AG09309 (cell line): ENCODE results near the gene MTERF4.

Source experiments
- DNase-seq: peaks from one replicate; pipeline ENCODE4 v3.0.0-alpha.2; 2010; ENCODE audit warnings: low read depth
- H3K4me3 ChIP-seq: 2 replicates; pipeline ENCODE4 v1.5.1; 2011; ENCODE audit warnings: mild to moderate bottlenecking, low read depth, low read length, moderate library complexity; ENCODE audit not compliant: control insufficient read depth
- CTCF ChIP-seq: IDR thresholded peaks from 2 replicates; pipeline ENCODE4 v1.5.1; 2011; ENCODE audit warnings: mild to moderate bottlenecking, low read depth, low read length, inconsistent platforms; ENCODE audit not compliant: insufficient read depth, control insufficient read depth; ENCODE audit errors: missing control alignments

Gene MTERF4

GRCh38 chr2:241112046-241112445 is 10.0 kb upstream of the MTERF4 start:
- no peak overlapping the region for H3K4me3 ChIP-seq
- TF ChIP-seq CTCF = no peak
- no peak for DNase-seq

- no peak for DNase-seq
- no peak for TF ChIP-seq CTCF
- no peak overlapping the region for H3K4me3 ChIP-seq
Observed at GRCh38 chr2:241111440-241111805, 9.3 kb upstream of the MTERF4 start.

DNA sequence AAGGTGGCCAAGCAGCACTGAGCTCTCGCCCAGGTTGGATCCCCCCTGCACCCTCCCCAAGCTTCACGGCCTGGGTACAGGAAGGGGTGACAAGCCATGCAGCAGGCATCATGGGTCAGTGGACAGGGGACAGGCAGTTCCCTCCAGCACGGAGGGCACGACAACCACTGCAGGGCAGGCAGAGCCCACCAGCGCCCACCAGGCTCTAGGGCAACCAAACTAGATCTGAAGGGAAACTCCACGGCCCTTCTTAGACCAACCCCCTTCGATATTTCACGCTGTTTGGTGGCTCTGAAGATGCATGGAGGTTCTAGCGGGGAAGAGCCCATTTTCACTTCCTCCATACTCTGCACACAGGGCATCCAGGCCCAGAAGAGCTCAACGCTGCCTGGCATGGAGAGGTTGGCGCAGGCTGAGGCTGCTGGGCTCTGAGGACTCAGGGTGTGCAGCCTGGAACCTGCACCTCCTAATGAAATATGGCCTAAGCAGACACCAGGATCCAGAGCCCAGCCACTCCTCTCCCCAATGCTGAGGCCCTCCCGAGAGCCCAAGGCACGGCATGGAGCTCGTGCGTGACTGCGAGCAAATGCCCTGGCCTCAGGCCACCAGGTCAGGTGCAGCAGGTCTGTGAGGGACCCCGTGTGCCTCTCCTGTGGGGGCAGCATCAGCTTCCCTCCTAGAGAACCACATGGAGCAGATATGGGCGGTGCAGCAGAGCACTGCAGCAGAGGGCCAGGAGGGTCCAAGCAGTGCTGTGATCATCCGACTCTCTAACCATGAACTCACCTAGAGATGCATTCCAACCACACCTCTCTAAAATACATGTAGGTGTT is 8.7 kb upstream of the MTERF4 start:
- DNase-seq = no peak
- no peak overlapping the region for H3K4me3 ChIP-seq
- TF ChIP-seq CTCF = no peak

DNA sequence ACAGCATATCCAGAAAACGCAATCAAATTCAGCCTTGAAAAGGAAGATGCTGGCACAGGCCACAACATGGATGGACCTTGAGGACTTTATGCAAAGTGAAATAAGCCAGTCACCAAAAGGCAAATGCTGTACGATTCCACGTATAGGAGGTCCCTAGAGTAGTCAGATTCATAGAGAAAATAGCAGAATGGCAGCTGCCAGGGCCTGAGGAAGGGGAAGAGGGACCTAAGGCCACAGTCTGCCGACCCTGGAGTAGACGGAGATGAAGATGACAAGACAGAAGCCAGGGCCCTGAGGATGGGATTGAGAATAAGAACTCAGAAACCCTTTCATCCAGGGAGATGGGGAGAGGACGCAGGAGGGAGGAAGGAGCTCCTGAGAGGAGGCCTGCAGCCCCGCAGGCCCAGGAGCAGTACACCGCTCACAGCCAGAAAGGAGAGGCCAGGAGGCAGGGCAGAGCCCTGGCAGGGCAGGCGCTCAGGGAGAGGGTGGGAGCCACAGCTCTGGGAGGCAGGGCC is 8.1 kb upstream of the MTERF4 start:
- no peak for TF ChIP-seq CTCF
- no peak for DNase-seq
- no peak overlapping the region for H3K4me3 ChIP-seq

DNA sequence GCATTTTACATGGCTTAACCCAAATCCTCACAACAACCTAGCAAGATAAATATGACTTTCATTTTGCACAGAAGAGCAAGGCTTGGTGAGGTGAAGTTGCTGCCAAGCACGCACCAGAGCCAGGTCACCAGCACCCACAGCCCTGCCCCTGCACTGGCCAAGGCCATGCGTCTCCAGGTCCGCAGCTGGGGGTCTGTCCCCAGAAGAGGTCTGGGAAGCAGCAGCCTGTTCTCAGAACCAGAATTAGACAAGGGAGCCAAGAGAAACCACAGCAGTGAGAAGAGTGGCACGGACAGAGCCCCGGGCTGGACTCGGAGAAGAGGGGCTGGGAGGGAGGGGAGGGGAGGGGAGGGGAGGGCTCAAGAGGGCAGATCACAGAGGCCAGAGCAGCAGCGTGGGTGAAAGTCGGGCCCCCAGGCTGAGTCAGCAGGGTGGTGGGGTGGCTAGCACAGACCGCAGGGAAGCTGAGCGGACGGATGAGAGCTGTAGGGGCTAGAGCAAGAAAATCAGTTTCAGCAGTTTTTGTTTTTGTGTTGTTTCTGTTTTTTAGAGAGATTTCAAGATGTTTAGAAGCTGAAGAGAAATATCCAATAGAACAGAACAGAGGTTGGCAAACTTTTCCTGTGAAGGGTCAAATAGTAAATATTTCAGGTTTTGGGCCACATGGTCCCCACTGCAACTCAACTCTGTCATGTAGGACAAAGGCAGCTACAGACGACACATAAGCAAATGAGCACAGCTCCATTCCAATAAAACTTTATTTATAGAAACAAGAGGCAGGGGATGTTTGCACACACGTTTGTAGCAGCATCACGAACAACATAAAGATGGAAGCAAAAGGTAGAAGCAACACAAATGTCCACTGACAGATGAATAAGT is 7.4 kb upstream of the MTERF4 start:
- DNase-seq = no peak
- H3K4me3 ChIP-seq = no peak overlapping the region
- no peak for TF ChIP-seq CTCF

DNA sequence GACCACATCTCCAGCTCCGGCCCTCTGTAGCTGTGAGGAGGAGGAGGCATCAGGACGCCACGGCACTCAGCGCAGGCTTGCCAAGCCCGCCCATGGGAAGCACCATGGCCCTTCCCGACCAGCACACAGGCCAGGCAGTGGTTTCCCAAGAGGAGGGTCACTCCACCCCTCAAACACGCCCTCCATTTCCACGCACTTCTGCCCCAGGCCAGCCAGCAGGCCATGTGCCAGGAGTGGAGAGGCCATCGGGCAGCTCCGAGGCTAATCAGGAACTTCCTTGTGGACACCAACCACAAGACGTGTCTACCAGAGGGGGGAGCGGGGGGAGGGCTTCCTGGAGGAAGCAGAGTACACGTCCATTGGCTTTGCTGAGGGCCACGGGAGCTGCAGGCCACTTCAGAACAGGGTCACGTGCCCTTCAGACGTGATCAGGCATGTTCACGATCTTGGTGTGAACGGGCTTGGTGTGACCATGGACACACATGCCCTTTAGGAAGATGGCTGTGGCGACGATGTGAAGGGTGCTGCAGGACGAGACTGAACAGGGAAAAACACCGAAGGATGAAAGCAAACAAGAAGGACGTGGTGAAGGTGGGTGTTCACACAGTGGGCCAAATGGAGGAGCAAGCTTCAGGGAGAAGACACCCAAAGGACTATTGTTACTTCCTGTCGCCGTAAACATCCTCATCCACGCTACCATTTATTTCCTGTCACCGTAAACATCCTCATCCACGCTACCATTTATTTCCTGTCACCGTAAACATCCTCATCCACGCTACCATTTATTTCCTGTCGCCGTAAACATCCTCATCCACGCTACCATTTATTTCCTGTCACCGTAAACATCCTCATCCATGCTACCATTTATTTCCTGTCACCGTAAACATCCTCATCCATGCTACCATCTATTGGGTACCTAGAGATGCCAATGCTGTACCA is 6.5 kb upstream of the MTERF4 start:
- no peak for DNase-seq
- H3K4me3 ChIP-seq = no peak overlapping the region
- no peak for TF ChIP-seq CTCF
